GM12878 (cell line): Measurements from ENCODE around the gene HOOK2. TPM values are rescaled to one million over a fixed set of nuclear protein-coding genes. Genes with fewer than 3 reads are reported as not detected.
A peak's percentile ranks its signal among the peaks of the same experiment; 100 is the strongest.

Experiments
- BACH1 ChIP-seq: fragments of 450-650 bp; IDR thresholded peaks from 2 replicates; pipeline ENCODE4 v1.6.1; 2017; ENCODE audit warnings: mild to moderate bottlenecking, borderline replicate concordance
- BHLHE40 ChIP-seq, 2 experiments: fragments of 450-650 bp in 1 of 2; IDR thresholded peaks; 2 replicates each; pipeline ENCODE4 v1.6.1; 2011 to 2017; ENCODE audit warnings: low read depth in 2 of 2, borderline replicate concordance in 1 of 2, improper control_type of control experiment in 1 of 2, low read length in 1 of 2, mild to moderate bottlenecking in 1 of 2
- CBFB ChIP-seq: IDR thresholded peaks from 2 replicates; pipeline ENCODE4 v1.6.1; 2016; ENCODE audit warnings: antibody characterized with exemption, low read depth
- CREM ChIP-seq: IDR thresholded peaks from 2 replicates; pipeline ENCODE4 v1.6.1; 2014; ENCODE audit warnings: antibody characterized with exemption, low read depth
- GABPA ChIP-seq: IDR thresholded peaks from 2 replicates; pipeline ENCODE4 v1.6.1; 2014; ENCODE audit warnings: antibody characterized with exemption, low read depth, mild to moderate bottlenecking, inconsistent platforms
- HDGF ChIP-seq: fragments of 450-650 bp; IDR thresholded peaks from 2 replicates; pipeline ENCODE4 v1.6.1; 2016; ENCODE audit warnings: antibody characterized with exemption
- POLR2A ChIP-seq: IDR thresholded peaks from 2 replicates; pipeline ENCODE4 v1.6.1; 2011; ENCODE audit warnings: low read depth, mild to moderate bottlenecking, low read length
- RB1 ChIP-seq: fragments of 450-650 bp; formaldehyde crosslinking; IDR thresholded peaks from 2 replicates; pipeline ENCODE4 v1.6.1; 2017; ENCODE audit warnings: mild to moderate bottlenecking, borderline replicate concordance
- TAF1 ChIP-seq: IDR thresholded peaks from 2 replicates; pipeline ENCODE4 v1.6.1; 2011; ENCODE audit warnings: mild to moderate bottlenecking, low read depth, low read length, borderline replicate concordance
- TARDBP ChIP-seq: IDR thresholded peaks from 2 replicates; pipeline ENCODE4 v1.6.1; 2016; ENCODE audit warnings: borderline replicate concordance
- YY1 ChIP-seq: IDR thresholded peaks from 2 replicates; pipeline ENCODE4 v1.6.1; 2011; ENCODE audit warnings: low read depth, mild to moderate bottlenecking, low read length
- ZNF274 ChIP-seq: IDR thresholded peaks from one replicate; pipeline ENCODE4 v1.8.0; 2011; ENCODE audit not compliant: insufficient read length, insufficient read depth
- ZSCAN29 ChIP-seq: fragments of 450-650 bp; IDR thresholded peaks from 2 replicates; pipeline ENCODE4 v1.6.1; 2017; ENCODE audit warnings: mild to moderate bottlenecking, moderate library complexity
- polyA plus RNA-seq, 11 experiments: library from polyadenylated mRNA; depleted of rRNA in 4 of 11; unstranded in 6 of 11; stranded (reverse) in 5 of 11; fragments of >200 nt; fragmentation: Nextera tagmentation in 4 of 11; fragmentation: Illumina TruSeq in 1 of 11; extraction: Ambion mirVana in 4 of 11; extraction: Trizol in 1 of 11; gene quantifications; 1 replicate in 1 of 11; 2 replicates in 10 of 11; pipeline versions ENCODE4 v1.2.1 to v1.2.3, GENCODE V29; 2011 to 2016; ENCODE audit warnings: inconsistent platforms in 2 of 11, missing spikeins in 2 of 11, low read depth in 1 of 11
- total RNA-seq, 4 experiments: library from RNA; depleted of rRNA in 3 of 4; stranded (reverse); fragments of >200 nt in 3 of 4; fragmentation: Illumina TruSeq in 1 of 4; extraction: Trizol in 1 of 4; gene quantifications; 2 replicates each; pipeline versions ENCODE4 v1.2.1 to v1.2.3, GENCODE V29; 2013 to 2021
- TF ChIP-seq, protein P1 (sequence below): fragments of 450-650 bp; IDR thresholded peaks from 2 replicates; pipeline ENCODE4 v1.6.1; 2017; ENCODE audit warnings: antibody characterized with exemption, mild to moderate bottlenecking, moderate library complexity
- TF ChIP-seq, protein P2 (sequence below): fragments of 450-650 bp; formaldehyde crosslinking; IDR thresholded peaks from 2 replicates; pipeline ENCODE4 v1.4.0; 2020; ENCODE audit warnings: mild to moderate bottlenecking, moderate library complexity
- TF ChIP-seq, protein P3 (sequence below): IDR thresholded peaks from 2 replicates; pipeline ENCODE4 v1.6.1; 2011; ENCODE audit warnings: borderline replicate concordance, low read depth, mild to moderate bottlenecking, moderate library complexity, mixed read lengths, low read length; ENCODE audit not compliant: insufficient read depth; ENCODE audit errors: extremely low read length
- TF ChIP-seq, protein P4 (sequence below): IDR thresholded peaks from 2 replicates; pipeline ENCODE4 v1.6.1; 2012; ENCODE audit warnings: improper control_type of control experiment, low read depth, low read length; ENCODE audit not compliant: insufficient replicate concordance

Gene HOOK2
- total and polyA plus RNA-seq, 10 of the 15 experiments (the other 5 are each of a cell fraction or from before 2014, with no cell fraction given), result 1.5 to 9.6 (median 6.2) TPM

DNA sequence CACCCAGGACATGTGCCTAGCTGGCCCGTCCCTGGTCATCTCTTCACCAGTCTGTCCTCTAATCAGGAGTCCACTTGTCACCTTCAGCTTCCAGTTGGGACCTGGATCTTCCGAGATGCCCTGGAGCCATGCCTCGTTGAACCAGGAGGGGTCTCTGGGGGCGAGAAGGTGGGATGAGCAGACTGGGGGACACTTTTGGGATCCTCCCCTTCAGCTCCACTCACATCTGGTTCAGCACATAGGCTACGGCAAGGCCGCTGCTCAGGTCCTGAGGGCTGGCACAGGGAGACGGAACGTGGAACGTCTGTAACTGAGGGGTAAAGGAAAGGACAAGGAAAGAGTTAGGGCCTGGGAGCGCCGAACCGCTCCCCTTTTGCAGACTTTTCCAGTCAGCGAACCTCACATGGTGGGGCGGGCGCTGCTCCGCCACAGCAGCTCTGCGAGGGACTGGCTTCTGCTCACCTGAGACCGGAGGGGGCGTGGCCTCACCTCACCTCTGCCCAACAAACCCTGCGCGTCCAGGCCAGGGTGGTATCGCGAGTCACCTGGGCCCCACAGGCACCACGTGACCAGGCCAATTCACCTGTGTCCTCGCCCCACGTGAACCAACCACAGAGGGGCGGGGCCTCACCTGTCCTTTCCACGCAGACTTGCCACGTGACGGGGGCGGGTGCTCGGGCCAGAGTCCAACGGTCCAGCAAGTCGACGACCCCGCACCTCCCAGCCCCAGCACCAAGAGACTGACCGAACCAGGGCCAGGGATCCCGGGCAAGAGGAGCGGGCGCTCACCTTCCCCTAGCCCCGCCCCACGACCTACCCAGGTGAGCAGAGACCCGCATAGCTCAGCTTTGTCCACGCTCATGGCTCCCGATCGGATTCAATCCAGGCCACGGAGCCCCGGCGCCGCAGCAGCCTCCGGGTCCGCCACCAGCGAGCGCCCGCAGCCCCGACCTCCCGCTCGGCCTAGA lies at the start of gene HOOK2 (continued):
- TF ChIP-seq, protein P1, sequence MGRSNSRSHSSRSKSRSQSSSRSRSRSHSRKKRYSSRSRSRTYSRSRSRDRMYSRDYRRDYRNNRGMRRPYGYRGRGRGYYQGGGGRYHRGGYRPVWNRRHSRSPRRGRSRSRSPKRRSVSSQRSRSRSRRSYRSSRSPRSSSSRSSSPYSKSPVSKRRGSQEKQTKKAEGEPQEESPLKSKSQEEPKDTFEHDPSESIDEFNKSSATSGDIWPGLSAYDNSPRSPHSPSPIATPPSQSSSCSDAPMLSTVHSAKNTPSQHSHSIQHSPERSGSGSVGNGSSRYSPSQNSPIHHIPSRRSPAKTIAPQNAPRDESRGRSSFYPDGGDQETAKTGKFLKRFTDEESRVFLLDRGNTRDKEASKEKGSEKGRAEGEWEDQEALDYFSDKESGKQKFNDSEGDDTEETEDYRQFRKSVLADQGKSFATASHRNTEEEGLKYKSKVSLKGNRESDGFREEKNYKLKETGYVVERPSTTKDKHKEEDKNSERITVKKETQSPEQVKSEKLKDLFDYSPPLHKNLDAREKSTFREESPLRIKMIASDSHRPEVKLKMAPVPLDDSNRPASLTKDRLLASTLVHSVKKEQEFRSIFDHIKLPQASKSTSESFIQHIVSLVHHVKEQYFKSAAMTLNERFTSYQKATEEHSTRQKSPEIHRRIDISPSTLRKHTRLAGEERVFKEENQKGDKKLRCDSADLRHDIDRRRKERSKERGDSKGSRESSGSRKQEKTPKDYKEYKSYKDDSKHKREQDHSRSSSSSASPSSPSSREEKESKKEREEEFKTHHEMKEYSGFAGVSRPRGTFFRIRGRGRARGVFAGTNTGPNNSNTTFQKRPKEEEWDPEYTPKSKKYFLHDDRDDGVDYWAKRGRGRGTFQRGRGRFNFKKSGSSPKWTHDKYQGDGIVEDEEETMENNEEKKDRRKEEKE, result no peak
- TF ChIP-seq, protein P2, sequence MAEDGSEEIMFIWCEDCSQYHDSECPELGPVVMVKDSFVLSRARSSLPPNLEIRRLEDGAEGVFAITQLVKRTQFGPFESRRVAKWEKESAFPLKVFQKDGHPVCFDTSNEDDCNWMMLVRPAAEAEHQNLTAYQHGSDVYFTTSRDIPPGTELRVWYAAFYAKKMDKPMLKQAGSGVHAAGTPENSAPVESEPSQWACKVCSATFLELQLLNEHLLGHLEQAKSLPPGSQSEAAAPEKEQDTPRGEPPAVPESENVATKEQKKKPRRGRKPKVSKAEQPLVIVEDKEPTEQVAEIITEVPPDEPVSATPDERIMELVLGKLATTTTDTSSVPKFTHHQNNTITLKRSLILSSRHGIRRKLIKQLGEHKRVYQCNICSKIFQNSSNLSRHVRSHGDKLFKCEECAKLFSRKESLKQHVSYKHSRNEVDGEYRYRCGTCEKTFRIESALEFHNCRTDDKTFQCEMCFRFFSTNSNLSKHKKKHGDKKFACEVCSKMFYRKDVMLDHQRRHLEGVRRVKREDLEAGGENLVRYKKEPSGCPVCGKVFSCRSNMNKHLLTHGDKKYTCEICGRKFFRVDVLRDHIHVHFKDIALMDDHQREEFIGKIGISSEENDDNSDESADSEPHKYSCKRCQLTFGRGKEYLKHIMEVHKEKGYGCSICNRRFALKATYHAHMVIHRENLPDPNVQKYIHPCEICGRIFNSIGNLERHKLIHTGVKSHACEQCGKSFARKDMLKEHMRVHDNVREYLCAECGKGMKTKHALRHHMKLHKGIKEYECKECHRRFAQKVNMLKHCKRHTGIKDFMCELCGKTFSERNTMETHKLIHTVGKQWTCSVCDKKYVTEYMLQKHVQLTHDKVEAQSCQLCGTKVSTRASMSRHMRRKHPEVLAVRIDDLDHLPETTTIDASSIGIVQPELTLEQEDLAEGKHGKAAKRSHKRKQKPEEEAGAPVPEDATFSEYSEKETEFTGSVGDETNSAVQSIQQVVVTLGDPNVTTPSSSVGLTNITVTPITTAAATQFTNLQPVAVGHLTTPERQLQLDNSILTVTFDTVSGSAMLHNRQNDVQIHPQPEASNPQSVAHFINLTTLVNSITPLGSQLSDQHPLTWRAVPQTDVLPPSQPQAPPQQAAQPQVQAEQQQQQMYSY (CRISPR knock-in tag), result no peak
- TF ChIP-seq BHLHE40 (IDR thresholded peaks at IDR 0.05; ENCODE audit: borderline replicate concordance in 1 of 2, low read depth in 2 of 2, low read length in 1 of 2) (peak in 1 of 2 experiments; percentile 75; a peak in 2 of 4 replicates), CREM (no peak), POLR2A (peak; percentile 44; the same call in 1 of the 2 replicates), GABPA (no peak), HDGF (no peak), CBFB (no peak), BACH1 (no peak), TAF1 (no peak), ZNF274 (no peak), RB1 (no peak), YY1 (no peak), ZSCAN29 (no peak), TARDBP (no peak)
- TF ChIP-seq, protein P3, sequence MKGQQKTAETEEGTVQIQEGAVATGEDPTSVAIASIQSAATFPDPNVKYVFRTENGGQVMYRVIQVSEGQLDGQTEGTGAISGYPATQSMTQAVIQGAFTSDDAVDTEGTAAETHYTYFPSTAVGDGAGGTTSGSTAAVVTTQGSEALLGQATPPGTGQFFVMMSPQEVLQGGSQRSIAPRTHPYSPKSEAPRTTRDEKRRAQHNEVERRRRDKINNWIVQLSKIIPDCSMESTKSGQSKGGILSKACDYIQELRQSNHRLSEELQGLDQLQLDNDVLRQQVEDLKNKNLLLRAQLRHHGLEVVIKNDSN, result peak; percentile 86
- TF ChIP-seq, protein P4, sequence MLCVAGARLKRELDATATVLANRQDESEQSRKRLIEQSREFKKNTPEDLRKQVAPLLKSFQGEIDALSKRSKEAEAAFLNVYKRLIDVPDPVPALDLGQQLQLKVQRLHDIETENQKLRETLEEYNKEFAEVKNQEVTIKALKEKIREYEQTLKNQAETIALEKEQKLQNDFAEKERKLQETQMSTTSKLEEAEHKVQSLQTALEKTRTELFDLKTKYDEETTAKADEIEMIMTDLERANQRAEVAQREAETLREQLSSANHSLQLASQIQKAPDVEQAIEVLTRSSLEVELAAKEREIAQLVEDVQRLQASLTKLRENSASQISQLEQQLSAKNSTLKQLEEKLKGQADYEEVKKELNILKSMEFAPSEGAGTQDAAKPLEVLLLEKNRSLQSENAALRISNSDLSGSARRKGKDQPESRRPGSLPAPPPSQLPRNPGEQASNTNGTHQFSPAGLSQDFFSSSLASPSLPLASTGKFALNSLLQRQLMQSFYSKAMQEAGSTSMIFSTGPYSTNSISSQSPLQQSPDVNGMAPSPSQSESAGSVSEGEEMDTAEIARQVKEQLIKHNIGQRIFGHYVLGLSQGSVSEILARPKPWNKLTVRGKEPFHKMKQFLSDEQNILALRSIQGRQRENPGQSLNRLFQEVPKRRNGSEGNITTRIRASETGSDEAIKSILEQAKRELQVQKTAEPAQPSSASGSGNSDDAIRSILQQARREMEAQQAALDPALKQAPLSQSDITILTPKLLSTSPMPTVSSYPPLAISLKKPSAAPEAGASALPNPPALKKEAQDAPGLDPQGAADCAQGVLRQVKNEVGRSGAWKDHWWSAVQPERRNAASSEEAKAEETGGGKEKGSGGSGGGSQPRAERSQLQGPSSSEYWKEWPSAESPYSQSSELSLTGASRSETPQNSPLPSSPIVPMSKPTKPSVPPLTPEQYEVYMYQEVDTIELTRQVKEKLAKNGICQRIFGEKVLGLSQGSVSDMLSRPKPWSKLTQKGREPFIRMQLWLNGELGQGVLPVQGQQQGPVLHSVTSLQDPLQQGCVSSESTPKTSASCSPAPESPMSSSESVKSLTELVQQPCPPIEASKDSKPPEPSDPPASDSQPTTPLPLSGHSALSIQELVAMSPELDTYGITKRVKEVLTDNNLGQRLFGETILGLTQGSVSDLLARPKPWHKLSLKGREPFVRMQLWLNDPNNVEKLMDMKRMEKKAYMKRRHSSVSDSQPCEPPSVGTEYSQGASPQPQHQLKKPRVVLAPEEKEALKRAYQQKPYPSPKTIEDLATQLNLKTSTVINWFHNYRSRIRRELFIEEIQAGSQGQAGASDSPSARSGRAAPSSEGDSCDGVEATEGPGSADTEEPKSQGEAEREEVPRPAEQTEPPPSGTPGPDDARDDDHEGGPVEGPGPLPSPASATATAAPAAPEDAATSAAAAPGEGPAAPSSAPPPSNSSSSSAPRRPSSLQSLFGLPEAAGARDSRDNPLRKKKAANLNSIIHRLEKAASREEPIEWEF, result no peak
